Endodermal cell (in vitro differentiated cells): ENCODE results near the gene SMARCA1. TPM values are rescaled to one million over a fixed set of nuclear protein-coding genes. Genes with fewer than 3 reads are reported as not detected.
A peak's percentile ranks its signal among the peaks of the same experiment; 100 is the strongest.
"Not testable (repeated sequence)": the region's sequence is repeated elsewhere in the genome, so short reads cannot be mapped to it uniquely, and the experiment has no call there.

Experiments
- DNase-seq: peaks from one replicate; pipeline ENCODE4 v3.0.0-alpha.2; 2017
- H3K27ac ChIP-seq: 2 replicates; pipeline ENCODE4 v1.5.1; 2013; ENCODE audit warnings: mild to moderate bottlenecking, low read depth, low read length, moderate library complexity
- H3K27me3 ChIP-seq: 2 replicates; pipeline ENCODE4 v1.6.1; 2013; ENCODE audit warnings: mild to moderate bottlenecking, low read length, moderate library complexity; ENCODE audit not compliant: insufficient read depth, control insufficient read depth, poor library complexity, severe bottlenecking
- H3K36me3 ChIP-seq: 2 replicates; pipeline ENCODE4 v1.7.0; 2013; ENCODE audit warnings: mild to moderate bottlenecking, low read length, moderate library complexity; ENCODE audit not compliant: control insufficient read depth, insufficient read depth
- H3K4me1 ChIP-seq: one replicate; pipeline ENCODE4 v1.7.0; 2013; ENCODE audit warnings: low read length; ENCODE audit not compliant: control insufficient read depth, insufficient read depth
- H3K4me3 ChIP-seq: 2 replicates; pipeline ENCODE4 v1.5.1; 2013; ENCODE audit warnings: mild to moderate bottlenecking, low read length, moderate library complexity
- H3K9ac ChIP-seq: 2 replicates; pipeline ENCODE4 v1.6.1; 2013; ENCODE audit warnings: mild to moderate bottlenecking, low read length, moderate library complexity; ENCODE audit not compliant: poor library complexity, severe bottlenecking; ENCODE audit errors: extremely low read depth
- H3K9me3 ChIP-seq: 2 replicates; pipeline ENCODE4 v1.6.1; 2013; ENCODE audit warnings: mild to moderate bottlenecking, low read length, moderate library complexity; ENCODE audit not compliant: control insufficient read depth
- H3K27ac Mint-ChIP-seq: 2 replicates; pipeline ENCODE4 v1.8.0; 2020; ENCODE audit warnings: mixed read lengths
- H3K27me3 Mint-ChIP-seq: 2 replicates; pipeline ENCODE4 v1.8.0; 2021; ENCODE audit warnings: mild to moderate bottlenecking, mixed read lengths; ENCODE audit not compliant: insufficient read depth
- H3K36me3 Mint-ChIP-seq: 2 replicates; pipeline ENCODE4 v1.8.0; 2020; ENCODE audit warnings: low read depth, mixed read lengths
- H3K4me1 Mint-ChIP-seq: 2 replicates; pipeline ENCODE4 v1.8.0; 2020; ENCODE audit warnings: mixed read lengths
- H3K4me3 Mint-ChIP-seq: 2 replicates; pipeline ENCODE4 v1.8.0; 2020; ENCODE audit warnings: mild to moderate bottlenecking, moderate library complexity, mixed read lengths
- H3K9me3 Mint-ChIP-seq: 2 replicates; pipeline ENCODE4 v1.8.0; 2020; ENCODE audit warnings: mild to moderate bottlenecking, mixed read lengths
- WGBS, 2 experiments: methylation state at CpG; one replicate each; pipeline versions ENCODE4 v1.1.5 to v1.1.7; 2013; ENCODE audit warnings: missing lambda C conversion rate in 2 of 2, mixed read lengths in 1 of 2; ENCODE audit not compliant: insufficient coverage in 1 of 2, insufficient read length in 1 of 2; 5-methylcytosine and 5-hydroxymethylcytosine counted together
- total RNA-seq, 2 donors: library from RNA; stranded (reverse); fragmentation: NEBNext Ultra II Directional in 1 of 2; extraction: Animal tissue kit (Norgen Biotek cat#: 25700) in 1 of 2; gene quantifications; 2 replicates in 1 of 2; 3 replicates in 1 of 2; pipeline ENCODE4 v1.2.1, GENCODE V29; 2021
- TF ChIP-seq, protein P1 (sequence below): fragments of 200-600 bp; sonication (generic); conservative IDR thresholded peaks from 2 replicates; pipeline ENCODE4 v1.5.0; 2021; ENCODE audit warnings: antibody characterized with exemption, mild to moderate bottlenecking

Gene SMARCA1
- total RNA-seq, 2 donors from 2014 or later, result 83.3 to 146 TPM

DNA sequence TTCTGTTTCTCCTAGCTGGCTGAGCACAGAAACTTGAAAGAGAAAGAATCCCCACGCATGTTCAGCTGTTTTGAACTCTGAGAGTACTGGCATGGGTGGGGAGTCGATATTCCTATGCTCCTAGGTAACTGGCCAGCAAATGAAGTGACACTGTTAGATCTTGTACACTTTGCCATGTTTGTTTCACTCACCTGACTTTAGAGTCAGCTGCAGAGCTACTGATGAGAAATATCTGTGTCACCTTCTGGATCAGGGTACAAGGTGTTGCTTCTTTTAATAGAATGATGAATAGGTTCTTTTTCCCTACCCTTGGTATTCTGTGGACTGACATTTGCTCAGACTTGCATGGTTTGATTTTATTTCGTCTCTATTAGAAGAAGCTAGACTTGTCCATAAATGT is 45.1 kb upstream of the SMARCA1 start:
- Histone ChIP-seq H3K36me3 (peaks cover 20% of the 10 kb centered on the region), H3K4me1 (no peaks in the 10 kb centered on the region), H3K27me3 (no peaks in the 10 kb centered on the region), H3K9ac (no peak overlapping the region), H3K27ac (no peak overlapping the region), H3K9me3 (no peaks in the 10 kb centered on the region), H3K4me3 (no peak overlapping the region)
- DNase-seq, result no peak
- TF ChIP-seq, protein P1, sequence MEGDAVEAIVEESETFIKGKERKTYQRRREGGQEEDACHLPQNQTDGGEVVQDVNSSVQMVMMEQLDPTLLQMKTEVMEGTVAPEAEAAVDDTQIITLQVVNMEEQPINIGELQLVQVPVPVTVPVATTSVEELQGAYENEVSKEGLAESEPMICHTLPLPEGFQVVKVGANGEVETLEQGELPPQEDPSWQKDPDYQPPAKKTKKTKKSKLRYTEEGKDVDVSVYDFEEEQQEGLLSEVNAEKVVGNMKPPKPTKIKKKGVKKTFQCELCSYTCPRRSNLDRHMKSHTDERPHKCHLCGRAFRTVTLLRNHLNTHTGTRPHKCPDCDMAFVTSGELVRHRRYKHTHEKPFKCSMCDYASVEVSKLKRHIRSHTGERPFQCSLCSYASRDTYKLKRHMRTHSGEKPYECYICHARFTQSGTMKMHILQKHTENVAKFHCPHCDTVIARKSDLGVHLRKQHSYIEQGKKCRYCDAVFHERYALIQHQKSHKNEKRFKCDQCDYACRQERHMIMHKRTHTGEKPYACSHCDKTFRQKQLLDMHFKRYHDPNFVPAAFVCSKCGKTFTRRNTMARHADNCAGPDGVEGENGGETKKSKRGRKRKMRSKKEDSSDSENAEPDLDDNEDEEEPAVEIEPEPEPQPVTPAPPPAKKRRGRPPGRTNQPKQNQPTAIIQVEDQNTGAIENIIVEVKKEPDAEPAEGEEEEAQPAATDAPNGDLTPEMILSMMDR, result no peak
- 93% methylated on average over 3 of the region's 3 CpGs; no CpG with 5 or more reads in 1 of the 2 experiments for WGBS, 2 experiments
- no peak overlapping the region for H3K4me3 Mint-ChIP-seq
- H3K36me3 Mint-ChIP-seq, result peaks cover 69% of the 10 kb centered on the region
- H3K27ac Mint-ChIP-seq, result no peak overlapping the region
- peaks cover 2% of the 10 kb centered on the region for H3K9me3 Mint-ChIP-seq
- H3K4me1 Mint-ChIP-seq, result peaks cover 18% of the 10 kb centered on the region
- H3K27me3 Mint-ChIP-seq, result no peaks in the 10 kb centered on the region

DNA sequence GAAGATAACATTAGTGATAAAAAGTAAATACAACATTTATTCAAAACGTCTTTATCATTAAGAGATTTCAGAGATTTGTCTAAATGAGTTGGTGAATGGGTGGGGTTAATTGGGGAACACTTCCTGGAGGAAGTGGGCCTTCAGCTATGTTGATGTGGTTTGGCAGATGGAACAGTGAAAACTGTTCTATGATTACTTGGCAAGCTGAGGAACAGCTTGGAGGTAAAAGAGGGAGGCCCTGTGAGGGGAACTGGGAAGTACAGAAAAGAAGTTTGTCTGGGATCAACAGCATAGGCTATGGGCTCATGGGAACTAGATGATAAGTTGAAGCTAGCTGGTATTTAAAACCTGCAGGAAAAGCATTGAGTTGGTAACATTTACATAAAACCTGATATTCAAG is 42.8 kb upstream of the SMARCA1 start:
- H3K9me3 Mint-ChIP-seq, result peaks cover 2% of the 10 kb centered on the region
- WGBS, 2 experiments, result 75% methylated on average over 1 of the region's 1 CpG; no CpG with 5 or more reads in 1 of the 2 experiments

DNA sequence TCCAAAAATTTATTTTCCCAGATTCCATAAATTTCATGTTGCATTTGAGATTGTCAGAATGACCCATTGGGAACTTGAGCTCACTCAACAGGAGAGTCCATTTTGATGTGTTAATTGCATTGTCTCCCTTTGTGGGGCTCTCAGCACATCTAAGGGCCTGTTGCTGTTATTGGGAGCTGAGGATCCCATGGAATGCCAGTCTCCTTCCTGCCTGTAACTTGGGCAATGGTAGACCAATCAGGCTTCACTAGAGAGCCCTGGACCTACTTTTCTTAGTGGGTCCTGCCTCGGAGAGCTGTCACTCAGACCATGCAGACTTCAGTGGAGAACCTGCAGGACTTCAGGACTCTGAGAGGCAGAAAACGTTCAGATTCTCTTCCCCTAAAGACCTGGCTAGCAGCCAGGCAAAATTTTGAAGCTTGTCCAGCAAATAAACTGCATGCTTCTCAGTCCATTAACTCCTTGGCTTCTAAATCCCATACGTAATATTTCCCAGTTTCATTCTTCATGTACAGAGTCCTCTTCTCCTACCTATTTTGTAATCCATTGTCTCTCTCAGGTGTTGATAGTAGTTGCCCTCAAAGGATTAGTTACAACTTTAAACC is 41.9 kb upstream of the SMARCA1 start:
- H3K4me3 ChIP-seq, result no peak overlapping the region
- Mint-ChIP-seq H3K27me3 (no peaks in the 10 kb centered on the region), H3K36me3 (peaks cover 74% of the 10 kb centered on the region), H3K9me3 (peaks cover 2% of the 10 kb centered on the region), H3K27ac (no peak overlapping the region), H3K4me3 (no peak overlapping the region), H3K4me1 (peaks cover 16% of the 10 kb centered on the region)
- TF ChIP-seq, protein P1, result no peak
- peak; percentile 48 for DNase-seq
- H3K4me1 ChIP-seq, result no peaks in the 10 kb centered on the region
- 85% methylated on average over 3 of the region's 3 CpGs; no CpG with 5 or more reads in 1 of the 2 experiments for WGBS, 2 experiments
- no peaks in the 10 kb centered on the region for H3K9me3 ChIP-seq
- H3K27me3 ChIP-seq, result no peaks in the 10 kb centered on the region
- peaks cover 42% of the 10 kb centered on the region for H3K36me3 ChIP-seq
- H3K27ac ChIP-seq, result no peak overlapping the region
- H3K9ac ChIP-seq, result no peak overlapping the region

More for the DNA sequence above, 42.8 kb upstream of the SMARCA1 start:
- TF ChIP-seq, protein P1, result no peak
- Mint-ChIP-seq H3K27me3 (no peaks in the 10 kb centered on the region), H3K27ac (no peak overlapping the region), H3K36me3 (peaks cover 73% of the 10 kb centered on the region), H3K4me3 (no peak overlapping the region), H3K4me1 (peaks cover 18% of the 10 kb centered on the region)
- Histone ChIP-seq H3K36me3 (peaks cover 42% of the 10 kb centered on the region), H3K4me1 (no peaks in the 10 kb centered on the region), H3K9ac (no peak overlapping the region), H3K9me3 (no peaks in the 10 kb centered on the region), H3K4me3 (no peak overlapping the region), H3K27me3 (no peaks in the 10 kb centered on the region), H3K27ac (no peak overlapping the region)
- no peak for DNase-seq

DNA sequence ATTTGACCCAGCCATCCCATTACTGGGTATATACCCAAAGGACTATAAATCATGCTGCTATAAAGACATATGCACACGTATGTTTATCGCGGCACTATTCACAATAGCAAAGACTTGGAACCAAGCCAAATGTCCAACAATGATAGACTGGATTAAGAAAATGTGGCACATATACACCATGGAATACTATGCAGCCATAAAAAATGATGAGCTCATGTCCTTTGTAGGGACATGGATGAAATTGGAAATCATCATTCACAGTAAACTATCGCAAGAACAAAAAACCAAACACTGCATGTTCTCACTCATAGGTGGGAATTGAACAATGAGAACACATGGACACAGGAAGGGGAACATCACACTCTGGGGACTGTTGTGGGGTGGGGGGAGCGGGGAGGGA is 41.1 kb upstream of the SMARCA1 start:
- H3K9me3 Mint-ChIP-seq, H3K27ac Mint-ChIP-seq, H3K9me3 ChIP-seq, H3K27me3 ChIP-seq, H3K27ac ChIP-seq, DNase-seq, H3K4me3 Mint-ChIP-seq, H3K4me1 ChIP-seq, H3K9ac ChIP-seq, H3K4me3 ChIP-seq, H3K27me3 Mint-ChIP-seq: not testable (repeated sequence)
- Mint-ChIP-seq H3K4me1 (peaks cover 10% of the 10 kb centered on the region), H3K36me3 (peaks cover 75% of the 10 kb centered on the region)
- no CpG with 5 or more reads among the region's 5 CpGs for WGBS, 2 experiments
- peaks cover 46% of the 10 kb centered on the region for H3K36me3 ChIP-seq
